Airway epithelial cell (primary cell): ENCODE results near the gene ETDB. TPM values are rescaled to one million over a fixed set of nuclear protein-coding genes. Genes with fewer than 3 reads are reported as not detected.

ENCODE experiments used
- total RNA-seq: library from RNA; depleted of rRNA; stranded (reverse); fragments of >200 nt; gene quantifications from 2 replicates; pipeline ENCODE4 v1.2.3, GENCODE V29; 2015

The ETDB gene
- total RNA-seq = not detected in 2 replicates

DNA sequence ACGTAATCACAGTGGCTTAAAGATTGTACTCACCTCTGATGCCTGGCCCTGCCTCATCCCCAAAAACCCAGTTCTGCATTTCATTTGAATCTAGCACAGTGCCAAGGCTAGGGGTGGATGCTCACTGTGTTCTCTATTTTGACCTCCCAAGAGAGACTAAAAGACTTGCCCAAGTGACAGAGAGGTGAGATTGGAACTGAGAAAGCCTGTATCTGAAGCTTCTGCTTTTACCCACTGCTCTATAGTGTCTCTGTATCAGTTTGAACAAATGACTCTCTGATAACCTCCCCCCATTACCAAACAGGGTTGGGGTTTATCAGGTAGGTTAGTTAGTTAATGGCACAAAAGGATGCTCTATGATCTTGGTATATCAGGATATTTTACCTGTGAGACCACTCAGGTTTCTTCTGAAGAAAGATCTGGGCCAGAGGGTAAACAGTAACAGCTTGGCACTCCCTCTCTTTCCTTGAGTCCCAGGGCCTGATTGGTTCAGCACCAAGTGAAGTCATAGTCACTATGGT is at the start of gene ETDB:
TSS of gene ETDB (minus strand) at position 471 of the 521 bp plus-strand sequence. CDS start 1,265 bp downstream, outside the sequence.

Other genes starting within 250 kb of the ETDB start
- 7.9 and 10.9 TPM in 2 replicates for gene MOSPD1, start 205.3 kb downstream of the ETDB start, total RNA-seq
- gene SMIM10, start 129.5 kb downstream of the ETDB start, total RNA-seq = 0.14 and 0.33 TPM in 2 replicates
- 1.3 and 4.0 TPM in 2 replicates for gene RTL8B, start 98.0 kb downstream of the ETDB start, total RNA-seq
- 62.3 and 64.9 TPM in 2 replicates for gene RTL8C, start 88.2 kb downstream of the ETDB start, total RNA-seq
- 18.2 and 27.9 TPM in 2 replicates for gene RTL8A, start 68.4 kb downstream of the ETDB start, total RNA-seq
- 1.3 and 1.8 TPM in 2 replicates for gene SMIM10L2B, start 21.8 kb downstream of the ETDB start, total RNA-seq
- not detected in 2 replicates for gene CT55, start 50.9 kb upstream of the ETDB start, total RNA-seq
- not detected in 2 replicates for gene ETDA, start 131.5 kb upstream of the ETDB start, total RNA-seq
- not detected in 2 replicates for gene ETDC, start 189.0 kb upstream of the ETDB start, total RNA-seq
- 2.0 and 2.5 TPM in 2 replicates for gene ZNF75D, start 223.6 kb upstream of the ETDB start, total RNA-seq
- gene ZNF449, start 224.3 kb upstream of the ETDB start, total RNA-seq = 1.7 and 3.9 TPM in 2 replicates